Pancreas (tissue), 10 donors: ENCODE results near the gene RNASE1. TPM values are rescaled to one million over a fixed set of nuclear protein-coding genes. Genes with fewer than 3 reads are reported as not detected.
A peak's percentile ranks its signal among the peaks of the same experiment; 100 is the strongest.
"Not testable (repeated sequence)": the region's sequence is repeated elsewhere in the genome, so short reads cannot be mapped to it uniquely, and the experiment has no call there.

Experiments used
- ATAC-seq, 4 donors: fragments of 200-7000 bp; cut with Tn5 transposase; one replicate each; pipeline versions ENCODE4 v1.8.0 to v1.9.1; 2020; ENCODE audit warnings: mild to moderate bottlenecking in 4 of 4, moderate library complexity in 4 of 4
- DNase-seq, 6 donors: peaks; one replicate each; pipeline ENCODE4 v3.0.0-alpha.2; 2020
- FAIRE-seq: peaks from 2 replicates; lab custom pipeline; 2012; peaks lifted over from hg19 to GRCh38; lab: Jason Lieb, UNC
- H3K27ac ChIP-seq, 4 donors: fragments of 200-600 bp; sonication (generic); 1 replicate in 3 of 4; 2 replicates in 1 of 4; pipeline versions ENCODE4 v1.5.0 to v1.8.0; 2020
- H3K27me3 ChIP-seq, 4 donors: fragments of 200-600 bp; one replicate each; pipeline ENCODE4 v1.8.0; 2021
- H3K36me3 ChIP-seq, 3 donors: fragments of 200-600 bp; sonication (generic) in 1 of 3; one replicate each; pipeline versions ENCODE4 v1.5.0 to v1.8.0; 2020 to 2021
- H3K4me1 ChIP-seq, 3 donors: fragments of 200-600 bp; one replicate each; pipeline ENCODE4 v1.8.0; 2021
- H3K4me3 ChIP-seq, 4 donors: fragments of 200-600 bp; sonication (generic) in 2 of 4; one replicate each; pipeline versions ENCODE4 v1.5.0 to v1.8.0; 2020 to 2021
- H3K9me3 ChIP-seq, 4 donors: fragments of 200-600 bp; one replicate each; pipeline ENCODE4 v1.8.0; 2021
- CTCF ChIP-seq, 4 donors: fragments of 200-600 bp; sonication (generic) in 3 of 4; IDR thresholded peaks; one replicate each; pipeline versions ENCODE4 v1.5.0 to v1.8.0; 2021; ENCODE audit warnings: antibody characterized with exemption in 4 of 4
- WGBS, 2 donors: extraction: QIAGEN DNeasy Blood & Tissue Kit; methylation state at CpG; one replicate each; pipeline ENCODE4 v1.1.7; 2013; 5-methylcytosine and 5-hydroxymethylcytosine counted together
- intact Hi-C, 3 donors: fragments of 100-400 bp; cut with DNase I; formaldehyde crosslinking; loops; one replicate each; pipeline versions ENCODE4 v1.11.1 to v1.14.2; 2022
- polyA plus RNA-seq, 2 donors: library from polyadenylated mRNA; stranded (reverse); fragments of 200-250 nt; gene quantifications; one replicate each; pipeline ENCODE4 v1.2.3, GENCODE V29; 2013
- total RNA-seq, 6 donors: library from RNA; stranded (reverse); fragmentation: NEBNext Ultra II Directional in 4 of 6; extraction: Animal tissue kit (Norgen Biotek cat#: 25700) in 4 of 6; gene quantifications; one replicate each; pipeline versions ENCODE4 v1.2.1 to v1.2.4, GENCODE V29; 2021 to 2023
- donor health status: healthy with polysubstance abuse.
- donor health status: DM: no; HTN: no; CAD: no; lungs with moderate emphysema.
- donor health status: DM: no; HTN: no; CAD: no.
- donor health status: control.
- donor health status: control.
- donor health status: Bipolar disorder and iron deficiency.
- donor health status: DM: yes; HTN: yes; CAD: no.
- donor health status: DM: no; HTN: no; CAD: no.
- donor health status: DM: no; HTN: no; CAD: no.
- donor health status: DM: yes; HTN: yes; CAD: no.

Gene RNASE1
- total and polyA plus RNA-seq, 8 donors = 144 to 696 (median 351) TPM

- H3K9me3 ChIP-seq = no peaks in the 10 kb centered on the region
- DNase-seq (no peak), FAIRE-seq (no peak), ATAC-seq (no peak)
- H3K27me3 ChIP-seq = no peaks in the 10 kb centered on the region
- 58 to 80% methylated on average over 3 of the region's 3 CpGs for WGBS, 2 donors
- H3K4me3 ChIP-seq = no peak overlapping the region
- no peak overlapping the region for H3K27ac ChIP-seq
- intact Hi-C loops = no loop called here
- TF ChIP-seq CTCF (IDR thresholded peaks at IDR 0.05) = no peak
- H3K4me1 ChIP-seq = no peaks in the 10 kb centered on the region
- H3K36me3 ChIP-seq = no peaks in the 10 kb centered on the region
Measured at GRCh38 chr14:20827326-20827725, 24.7 kb upstream of the RNASE1 start.

GRCh38 chr14:20826666-20827065, 24.0 kb upstream of the RNASE1 start:
- H3K27ac ChIP-seq, H3K36me3 ChIP-seq, H3K4me1 ChIP-seq, H3K4me3 ChIP-seq, H3K9me3 ChIP-seq, FAIRE-seq, intact Hi-C loops, H3K27me3 ChIP-seq, DNase-seq, ATAC-seq: not testable (repeated sequence)
- 79 to 85% methylated on average over 1 of the region's 1 CpG for WGBS, 2 donors

- ATAC-seq (no peak), FAIRE-seq (no peak)
Measured at GRCh38 chr14:20823859-20824258, 21.2 kb upstream of the RNASE1 start.

GRCh38 chr14:20821521-20822108, 19.0 kb upstream of the RNASE1 start:
- intact Hi-C loops, H3K27me3 ChIP-seq, H3K4me1 ChIP-seq, H3K4me3 ChIP-seq, H3K9me3 ChIP-seq, DNase-seq, H3K36me3 ChIP-seq, FAIRE-seq: not testable (repeated sequence)
- H3K27ac ChIP-seq = peak overlapping the region in 1 of 4 donors; percentile 23
- peak in 2 of 4 donors; percentile 41 to 67 for ATAC-seq
- WGBS, 2 donors = 49 to 56% methylated on average over 3 of the region's 3 CpGs

More at GRCh38 chr14:20823859-20824258, 21.2 kb upstream of the RNASE1 start:
- DNase-seq = no peak
- Histone ChIP-seq H3K27ac (no peak overlapping the region), H3K36me3 (no peaks in the 10 kb centered on the region), H3K4me1 (no peaks in the 10 kb centered on the region), H3K4me3 (no peak overlapping the region), H3K9me3 (no peaks in the 10 kb centered on the region), H3K27me3 (no peaks in the 10 kb centered on the region)
- no peak for TF ChIP-seq CTCF (IDR thresholded peaks at IDR 0.05)
- intact Hi-C loops = no loop called here
- 75 to 88% methylated on average over 8 of the region's 8 CpGs for WGBS, 2 donors

- 89 to 94% methylated on average over 14 of the region's 14 CpGs for WGBS, 2 donors
- no peaks in the 10 kb centered on the region for H3K36me3 ChIP-seq
- ATAC-seq (peak in 1 of 4 donors; percentile 11), FAIRE-seq (no peak), DNase-seq (no peak)
- H3K27me3 ChIP-seq = no peaks in the 10 kb centered on the region
- intact Hi-C loops = no loop called here
- no peak for TF ChIP-seq CTCF (IDR thresholded peaks at IDR 0.05)
- no peak overlapping the region for H3K4me3 ChIP-seq
- no peaks in the 10 kb centered on the region for H3K4me1 ChIP-seq
- no peak overlapping the region for H3K27ac ChIP-seq
- H3K9me3 ChIP-seq = no peaks in the 10 kb centered on the region
Measured at GRCh38 chr14:20820063-20820904, 17.6 kb upstream of the RNASE1 start.

- Histone ChIP-seq H3K27ac (no peak overlapping the region), H3K9me3 (no peaks in the 10 kb centered on the region), H3K4me1 (no peaks in the 10 kb centered on the region), H3K4me3 (no peak overlapping the region), H3K36me3 (no peaks in the 10 kb centered on the region), H3K27me3 (no peaks in the 10 kb centered on the region)
- 64 to 71% methylated on average over 7 of the region's 7 CpGs for WGBS, 2 donors
- no peak for TF ChIP-seq CTCF (IDR thresholded peaks at IDR 0.05)
- DNase-seq = no peak
- intact Hi-C loops = no loop called here
- FAIRE-seq = no peak
- peak in 2 of 4 donors; percentile 36 to 47 for ATAC-seq
Measured at GRCh38 chr14:20818861-20819260, 16.2 kb upstream of the RNASE1 start.

GRCh38 chr14:20815946-20816345, 13.3 kb upstream of the RNASE1 start:
- DNase-seq, FAIRE-seq, H3K4me3 ChIP-seq, intact Hi-C loops, H3K27ac ChIP-seq, H3K36me3 ChIP-seq, H3K27me3 ChIP-seq, H3K9me3 ChIP-seq, ATAC-seq: not testable (repeated sequence)
- WGBS, 2 donors = 70% methylated on average over 3 of the region's 3 CpGs
- peaks cover 16 to 23% (median 20%) of the 10 kb centered on the region in 3 donors for H3K4me1 ChIP-seq
